ENCODE data around the gene STK36. TPM values are rescaled to one million over a fixed set of nuclear protein-coding genes. Genes with fewer than 3 reads are reported as not detected.

STK36 gene
- total RNA-seq, 1 experiment from 2014 or later: 48.6 TPM

GRCh38 chr2:218622606-218623365, 49.1 kb upstream of the STK36 start:
- Histone ChIP-seq H3K27me3 (ENCODE audit: control insufficient read depth, insufficient read depth, low read length) (no peaks in the 10 kb centered on the region), H3K36me3 (ENCODE audit: control insufficient read depth, insufficient read depth, low read length) (no peaks in the 10 kb centered on the region), H3K4me1 (ENCODE audit: control insufficient read depth, insufficient read depth, low read length) (no peaks in the 10 kb centered on the region), H3K4me3 (ENCODE audit: low read depth in 2 of 2, low read length in 2 of 2) (no peak overlapping the region), H3K27ac (ENCODE audit: low read length) (no peak overlapping the region), H3K9me3 (ENCODE audit: control insufficient read depth, insufficient read depth, low read depth, low read length) (no peaks in the 10 kb centered on the region)
- DNase-seq (ENCODE audit: low read depth, low spot score) (no peak), ATAC-seq (no peak)
- intact Hi-C loops (cut with micrococcal nuclease; ENCODE audit: unreplicated experiment): no loop called here
- ChIA-PET CTCF (no interaction called here), POLR2A (no interaction called here)
- BruUV-seq (replicated peaks): no TSS peak
- TF ChIP-seq SIN3A (IDR thresholded peaks at IDR 0.05; ENCODE audit: borderline replicate concordance, insufficient read depth, low read depth, low read length) (no peak), TCF7L2 (IDR thresholded peaks at IDR 0.05; ENCODE audit: low read depth, low read length) (no peak), REST (IDR thresholded peaks at IDR 0.05; ENCODE audit: insufficient read depth in 1 of 2, low read depth in 2 of 2, low read length in 1 of 2) (no peak), POLR2AphosphoS5 (IDR thresholded peaks at IDR 0.05; ENCODE audit: low read depth, low read length) (no peak)
- TF ChIP-seq, protein P1, sequence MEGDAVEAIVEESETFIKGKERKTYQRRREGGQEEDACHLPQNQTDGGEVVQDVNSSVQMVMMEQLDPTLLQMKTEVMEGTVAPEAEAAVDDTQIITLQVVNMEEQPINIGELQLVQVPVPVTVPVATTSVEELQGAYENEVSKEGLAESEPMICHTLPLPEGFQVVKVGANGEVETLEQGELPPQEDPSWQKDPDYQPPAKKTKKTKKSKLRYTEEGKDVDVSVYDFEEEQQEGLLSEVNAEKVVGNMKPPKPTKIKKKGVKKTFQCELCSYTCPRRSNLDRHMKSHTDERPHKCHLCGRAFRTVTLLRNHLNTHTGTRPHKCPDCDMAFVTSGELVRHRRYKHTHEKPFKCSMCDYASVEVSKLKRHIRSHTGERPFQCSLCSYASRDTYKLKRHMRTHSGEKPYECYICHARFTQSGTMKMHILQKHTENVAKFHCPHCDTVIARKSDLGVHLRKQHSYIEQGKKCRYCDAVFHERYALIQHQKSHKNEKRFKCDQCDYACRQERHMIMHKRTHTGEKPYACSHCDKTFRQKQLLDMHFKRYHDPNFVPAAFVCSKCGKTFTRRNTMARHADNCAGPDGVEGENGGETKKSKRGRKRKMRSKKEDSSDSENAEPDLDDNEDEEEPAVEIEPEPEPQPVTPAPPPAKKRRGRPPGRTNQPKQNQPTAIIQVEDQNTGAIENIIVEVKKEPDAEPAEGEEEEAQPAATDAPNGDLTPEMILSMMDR (IDR thresholded peaks at IDR 0.05): no peak
- in situ Hi-C loops (cut with HindIII; ENCODE audit: low pct_unique_long_range_greater_than_20kb, low sequenced_read_pairs): no loop called here

DNA sequence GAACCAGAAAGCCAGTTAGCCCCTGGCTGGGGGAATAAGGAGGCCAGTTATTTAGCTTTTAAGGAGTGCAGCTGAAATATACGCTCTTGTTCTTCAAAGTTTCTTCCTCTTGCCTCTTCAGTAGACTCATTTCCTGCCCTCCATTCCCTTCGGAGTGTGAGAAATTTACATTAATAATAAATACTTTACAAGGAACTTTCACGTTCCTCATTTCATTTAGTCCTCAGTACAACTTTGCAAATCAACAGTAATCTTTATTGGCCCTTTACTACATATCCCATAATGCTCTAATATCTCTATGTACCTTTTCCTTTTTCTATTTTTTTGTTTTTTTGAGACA, 48.5 kb upstream of the STK36 start:
- no peaks in the 10 kb centered on the region for H3K27me3 ChIP-seq (ENCODE audit: control insufficient read depth, insufficient read depth, low read length)
- H3K36me3 ChIP-seq (ENCODE audit: control insufficient read depth, insufficient read depth, low read length): no peaks in the 10 kb centered on the region
- intact Hi-C loops (cut with micrococcal nuclease; ENCODE audit: unreplicated experiment): no loop called here
- BruUV-seq (replicated peaks): no TSS peak
- H3K27ac ChIP-seq (ENCODE audit: low read length): no peak overlapping the region
- ATAC-seq (no peak), DNase-seq (ENCODE audit: low read depth, low spot score) (no peak)
- no peak overlapping the region for H3K4me3 ChIP-seq (ENCODE audit: low read depth in 2 of 2, low read length in 2 of 2)
- no peaks in the 10 kb centered on the region for H3K4me1 ChIP-seq (ENCODE audit: control insufficient read depth, insufficient read depth, low read length)
- no peaks in the 10 kb centered on the region for H3K9me3 ChIP-seq (ENCODE audit: control insufficient read depth, insufficient read depth, low read depth, low read length)
- CTCF ChIA-PET: no interaction called here
- TF ChIP-seq, protein P1 (IDR thresholded peaks at IDR 0.05): no peak
- TF ChIP-seq POLR2AphosphoS5 (IDR thresholded peaks at IDR 0.05; ENCODE audit: low read depth, low read length): no peak
- no peak for TF ChIP-seq REST (IDR thresholded peaks at IDR 0.05; ENCODE audit: insufficient read depth in 1 of 2, low read depth in 2 of 2, low read length in 1 of 2)
- no peak for TF ChIP-seq TCF7L2 (IDR thresholded peaks at IDR 0.05; ENCODE audit: low read depth, low read length)
- no peak for TF ChIP-seq SIN3A (IDR thresholded peaks at IDR 0.05; ENCODE audit: borderline replicate concordance, insufficient read depth, low read depth, low read length)
- in situ Hi-C loops (cut with HindIII; ENCODE audit: low pct_unique_long_range_greater_than_20kb, low sequenced_read_pairs): no loop called here
- POLR2A ChIA-PET: no interaction called here
